ENCODE data around the gene USP22.
A peak's percentile ranks its signal among the peaks of the same experiment; 100 is the strongest.
"Not testable (repeated sequence)": the region's sequence is repeated elsewhere in the genome, so short reads cannot be mapped to it uniquely, and the experiment has no call there.

The USP22 gene

DNA sequence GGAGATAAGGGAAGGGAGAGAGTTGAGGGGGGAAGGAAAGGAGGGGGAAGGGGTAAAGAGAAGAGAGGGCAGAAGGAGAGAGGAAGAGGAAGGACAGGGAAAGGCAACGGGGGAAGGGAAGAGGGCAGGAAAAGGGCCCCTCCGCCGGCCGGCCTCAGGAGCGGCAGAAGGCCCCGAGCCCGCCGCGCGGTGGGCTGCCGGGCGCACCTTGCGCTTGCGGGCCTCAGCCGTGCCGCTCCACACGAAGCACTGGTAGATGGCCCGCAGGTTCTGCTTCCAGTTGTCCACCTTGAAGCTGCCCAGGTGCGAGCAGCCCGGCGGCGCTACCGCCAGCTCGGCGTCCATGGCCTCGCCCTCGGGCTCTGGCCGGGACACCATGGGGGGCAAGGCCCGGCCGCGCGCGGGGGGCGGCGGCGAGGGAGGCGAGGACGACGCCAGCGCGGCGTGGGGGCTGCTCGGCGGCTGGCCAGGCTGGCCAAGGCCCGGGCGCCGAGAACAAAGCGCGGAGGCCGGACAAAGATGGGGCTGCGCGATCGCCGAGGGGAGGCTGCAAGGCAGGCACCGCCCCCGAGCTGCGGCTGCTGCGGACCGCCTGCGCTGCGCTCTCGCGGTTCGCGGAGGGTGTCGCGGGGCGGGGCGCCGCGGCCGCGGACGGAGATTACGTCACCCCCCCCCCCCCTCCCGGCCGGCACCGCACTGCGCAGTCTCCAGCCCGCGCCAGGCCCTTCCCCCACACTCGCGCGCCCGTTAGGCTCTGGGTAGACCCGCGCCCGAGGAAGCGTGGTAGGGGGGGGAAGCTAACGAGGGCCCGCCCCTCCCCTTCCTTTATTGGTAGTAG lies at the start of gene USP22:
Gene USP22, minus strand, starts transcription at position 554 of the 838 bp plus-strand sequence. Its CDS starts 176 bp downstream, at position 378.
- DNase-seq (ENCODE audit: low spot score) = peak; percentile 68

GRCh38 chr17:21090902-21091618 lies 48.2 kb upstream of the USP22 start:
- no peak for DNase-seq (ENCODE audit: low spot score)

DNA sequence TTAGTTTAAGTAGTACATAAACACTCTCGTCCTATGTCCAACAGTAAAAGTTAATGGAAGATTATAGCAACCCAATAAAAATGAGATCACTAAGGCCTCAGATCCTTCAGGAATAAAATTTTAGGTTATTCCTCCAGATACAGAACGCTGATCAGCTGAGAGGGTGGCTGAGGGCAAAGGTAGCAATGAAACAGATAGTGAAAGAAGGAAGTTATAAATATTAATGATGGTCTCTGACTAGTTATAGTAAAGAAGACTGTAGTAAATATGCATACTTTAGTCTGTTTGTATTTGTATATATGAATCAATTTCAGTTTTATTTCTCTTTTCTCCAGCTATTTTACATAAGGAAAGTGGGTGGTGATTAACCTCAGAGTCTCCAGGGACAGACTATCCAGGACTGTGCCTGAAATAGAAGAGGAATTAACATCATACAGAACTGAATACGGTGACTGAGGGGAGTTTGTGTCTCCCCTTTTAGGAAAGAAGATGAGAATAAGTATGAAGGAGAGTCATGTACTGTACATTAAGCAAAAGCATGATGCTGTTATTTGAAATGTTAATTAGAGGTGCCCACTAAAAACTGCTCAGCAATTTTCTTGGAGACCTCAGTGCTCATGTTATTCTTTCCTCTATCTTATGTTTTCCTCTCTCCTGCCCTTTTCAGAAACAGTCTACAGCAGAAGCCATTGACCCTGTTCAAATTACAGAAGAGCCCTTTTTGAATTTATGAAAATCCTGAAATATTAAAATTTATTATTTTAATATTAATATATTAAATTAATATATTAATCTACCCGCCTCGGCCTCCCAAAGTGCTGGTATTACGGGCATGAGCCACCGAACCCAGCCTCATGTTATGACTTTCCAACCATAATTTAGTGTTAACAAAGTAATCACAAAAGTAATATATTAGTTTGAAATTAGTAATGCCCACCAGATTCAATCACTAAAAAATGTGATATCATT lies 47.4 kb upstream of the USP22 start:
- DNase-seq (ENCODE audit: low spot score) = no peak

DNA sequence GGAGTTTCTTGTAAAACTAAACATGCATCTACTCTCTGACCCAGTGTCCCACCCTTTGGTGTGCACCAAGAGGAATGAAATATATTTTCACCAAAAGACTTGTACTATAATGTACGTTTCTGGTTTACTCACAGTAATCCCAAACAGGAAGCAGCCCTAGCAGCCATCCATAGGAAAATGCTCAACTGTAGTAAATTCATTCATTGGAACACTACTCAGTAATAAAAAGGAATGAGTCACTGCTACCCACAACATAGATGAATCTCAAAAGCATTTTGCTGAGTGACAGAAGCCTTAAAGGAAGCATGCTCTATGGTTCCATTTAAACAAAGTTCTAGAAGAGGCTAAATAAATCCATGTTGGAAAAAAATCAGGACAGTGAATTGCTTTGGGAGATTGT lies 46.3 kb upstream of the USP22 start:
- no peak for DNase-seq (ENCODE audit: low spot score)

- no peak for DNase-seq (ENCODE audit: low spot score)
These were observed 42.9 kb upstream of the USP22 start for GRCh38 chr17:21085707-21086106.

DNA sequence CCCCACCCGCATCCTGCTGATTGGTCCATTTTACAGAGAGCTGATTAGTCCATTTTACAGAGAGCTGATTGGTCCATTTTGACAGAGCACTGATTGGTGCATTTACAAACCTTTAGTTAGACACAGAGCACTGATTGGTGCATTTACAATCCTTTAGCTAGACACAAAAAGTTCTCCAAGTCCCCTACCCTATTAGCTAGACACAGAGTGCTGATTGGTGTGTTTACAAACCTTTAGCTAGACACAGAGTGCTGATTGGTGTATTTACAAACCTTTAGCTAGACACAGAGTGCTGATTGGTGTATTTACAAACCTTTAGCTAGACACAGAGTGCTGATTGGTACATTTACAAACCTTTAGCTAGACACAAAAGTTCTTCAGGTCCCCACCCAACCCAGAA lies 42.5 kb upstream of the USP22 start:
- not testable (repeated sequence) for DNase-seq (ENCODE audit: low spot score)

- no peak for DNase-seq (ENCODE audit: low spot score)
These were observed 39.2 kb upstream of the USP22 start for GRCh38 chr17:21082001-21082436.

- no peak for DNase-seq (ENCODE audit: low spot score)
These were observed 36.4 kb upstream of the USP22 start for GRCh38 chr17:21079196-21079595.

DNA sequence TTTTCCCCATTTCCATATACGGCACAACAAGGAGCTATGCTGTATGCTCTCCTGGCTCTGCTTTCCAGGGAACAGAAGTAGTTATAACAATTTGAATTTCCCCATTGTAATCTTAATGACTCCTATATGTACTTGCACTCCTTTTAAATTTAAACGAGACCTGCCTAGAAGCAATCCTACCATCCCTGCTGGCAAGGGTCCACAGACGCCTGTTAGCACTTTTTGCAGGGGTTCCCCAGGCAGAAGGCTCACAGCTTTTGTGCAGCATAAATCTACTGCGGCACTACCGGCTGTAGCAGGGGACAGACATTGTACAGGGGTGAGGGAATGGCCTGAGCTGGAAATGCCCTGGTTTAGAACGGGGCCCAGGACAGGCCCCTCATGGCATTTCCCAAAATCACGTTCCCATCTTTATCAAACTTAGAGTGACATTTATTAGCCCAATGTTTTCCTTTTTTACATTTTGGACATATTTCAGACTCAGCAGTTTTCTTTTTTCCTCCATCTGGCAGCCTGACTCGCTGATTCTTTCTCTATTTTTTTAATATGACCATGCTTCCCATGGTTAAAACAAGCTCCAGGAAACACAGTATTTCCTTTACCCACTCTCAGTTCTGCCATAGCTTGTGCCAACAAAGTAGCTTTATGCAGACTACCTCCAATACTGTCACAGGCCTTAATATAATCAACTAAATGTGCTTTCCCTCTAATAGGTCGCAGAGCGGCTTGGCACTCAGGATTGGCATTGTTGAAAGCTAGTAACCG lies 35.4 kb upstream of the USP22 start:
- DNase-seq (ENCODE audit: low spot score) = no peak

GRCh38 chr17:21077281-21077680 lies 34.5 kb upstream of the USP22 start:
- DNase-seq (ENCODE audit: low spot score) = no peak

DNA sequence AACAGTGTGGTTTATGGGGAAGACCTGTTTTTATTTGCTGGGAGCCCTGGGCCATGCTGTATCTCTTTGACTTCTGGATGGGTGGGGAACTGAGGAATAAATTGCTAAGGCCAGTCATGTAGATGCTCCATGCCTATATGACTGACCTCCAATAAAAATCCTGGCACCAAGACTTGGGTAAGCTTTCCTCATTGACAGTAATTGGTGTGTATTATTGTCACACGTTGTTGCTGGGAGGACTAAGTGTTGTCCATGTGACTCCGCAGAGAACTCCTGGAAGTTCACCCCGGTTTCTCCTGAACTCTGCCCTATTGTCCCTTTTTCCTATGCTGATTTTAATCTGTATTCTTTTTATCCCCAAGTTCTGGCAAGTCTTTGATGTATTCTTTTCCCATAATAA lies 33.4 kb upstream of the USP22 start:
- no peak for DNase-seq (ENCODE audit: low spot score)

DNA sequence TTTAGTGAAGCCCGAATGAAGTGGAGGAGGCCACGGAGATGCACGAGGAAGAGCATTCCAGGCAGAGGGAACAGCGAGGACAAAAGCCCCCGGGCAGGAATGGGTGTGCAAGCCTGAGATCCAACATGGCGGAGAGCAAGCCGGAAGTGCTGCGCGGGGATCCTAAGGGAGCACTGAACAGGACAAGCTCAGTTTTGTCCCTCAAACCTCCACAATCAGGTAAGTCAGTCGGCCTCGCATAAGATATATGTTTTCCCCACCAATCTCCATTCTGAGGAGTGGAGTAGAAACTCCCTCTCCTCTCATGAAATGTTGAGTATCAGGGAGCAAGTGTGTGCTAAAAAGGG lies 32.9 kb upstream of the USP22 start:
- DNase-seq (ENCODE audit: low spot score) = no peak

DNA sequence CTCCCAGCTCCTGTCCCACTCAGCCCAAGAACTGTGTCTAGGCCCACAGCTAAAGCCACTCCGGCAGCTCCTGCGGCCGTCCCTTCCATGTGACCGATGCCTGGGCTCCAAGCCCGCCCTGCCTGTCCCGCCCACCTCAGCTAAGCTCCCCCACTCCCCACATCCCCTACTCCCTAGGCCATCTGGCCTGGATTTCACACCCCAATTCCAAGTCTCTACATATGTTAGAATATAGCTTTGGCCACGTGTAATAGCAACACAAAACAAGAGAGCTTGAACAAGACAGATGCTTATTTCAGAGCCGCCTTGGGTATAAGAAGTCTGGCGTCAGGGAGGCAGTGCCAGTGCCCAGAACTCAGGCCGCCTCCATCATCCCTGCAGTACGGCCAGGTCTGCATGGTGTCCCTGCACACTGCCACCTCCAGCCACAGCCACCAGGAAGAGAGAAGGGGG lies 30.0 kb upstream of the USP22 start:
- no peak for DNase-seq (ENCODE audit: low spot score)

GRCh38 chr17:21066394-21066793 lies 23.6 kb upstream of the USP22 start:
- DNase-seq (ENCODE audit: low spot score) = no peak

DNA sequence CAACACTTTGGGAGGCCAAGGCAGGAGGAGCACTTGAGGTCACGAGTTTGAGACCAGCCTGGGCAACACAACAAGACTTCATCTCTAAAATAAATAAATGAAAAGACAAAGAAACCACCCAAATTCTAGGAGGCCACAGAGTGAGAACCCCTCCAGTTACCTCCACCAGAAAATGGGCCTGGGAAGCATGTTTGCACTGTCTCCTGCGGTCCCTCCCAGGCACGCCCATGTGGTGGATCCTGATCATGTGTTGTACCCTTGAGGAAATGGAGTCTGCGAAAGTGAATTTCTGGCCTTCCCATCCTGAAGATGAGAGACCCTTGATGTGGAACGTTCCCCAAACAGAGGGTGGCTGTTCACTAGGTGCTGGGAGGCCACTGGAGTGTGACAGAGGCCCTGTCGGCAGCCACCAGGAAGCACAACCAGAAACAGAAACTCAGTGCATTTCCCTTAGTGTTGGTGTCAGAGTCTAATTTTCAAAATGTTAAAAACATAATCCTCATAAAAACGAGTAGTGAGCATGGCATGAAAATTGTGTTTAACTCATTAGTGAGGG lies 19.2 kb upstream of the USP22 start:
- DNase-seq (ENCODE audit: low spot score) = no peak

GRCh38 chr17:21061158-21061835 lies 18.5 kb upstream of the USP22 start:
- no peak for DNase-seq (ENCODE audit: low spot score)

DNA sequence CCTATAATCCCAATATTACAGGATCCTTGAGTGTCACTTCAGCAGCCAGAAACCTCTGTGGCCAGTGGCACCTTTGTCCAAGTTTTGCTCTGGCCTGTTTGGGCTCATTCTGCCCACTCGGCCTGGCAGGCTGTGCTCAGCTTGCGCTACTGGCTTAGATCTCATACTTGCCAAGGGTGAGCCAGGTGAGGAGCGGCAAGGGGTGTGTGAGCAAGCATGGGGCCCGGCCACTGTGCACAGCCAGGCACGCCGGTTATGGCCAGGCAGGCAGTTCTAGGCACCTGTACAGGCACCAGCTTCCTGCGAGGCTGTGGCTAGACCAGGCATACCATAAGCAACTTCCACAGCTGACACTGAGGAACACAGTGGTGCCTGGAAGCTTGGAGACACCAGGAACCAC lies 16.9 kb upstream of the USP22 start:
- DNase-seq (ENCODE audit: low spot score) = no peak

- no peak for DNase-seq (ENCODE audit: low spot score)
These were observed 15.5 kb upstream of the USP22 start for GRCh38 chr17:21058098-21058893.

DNA sequence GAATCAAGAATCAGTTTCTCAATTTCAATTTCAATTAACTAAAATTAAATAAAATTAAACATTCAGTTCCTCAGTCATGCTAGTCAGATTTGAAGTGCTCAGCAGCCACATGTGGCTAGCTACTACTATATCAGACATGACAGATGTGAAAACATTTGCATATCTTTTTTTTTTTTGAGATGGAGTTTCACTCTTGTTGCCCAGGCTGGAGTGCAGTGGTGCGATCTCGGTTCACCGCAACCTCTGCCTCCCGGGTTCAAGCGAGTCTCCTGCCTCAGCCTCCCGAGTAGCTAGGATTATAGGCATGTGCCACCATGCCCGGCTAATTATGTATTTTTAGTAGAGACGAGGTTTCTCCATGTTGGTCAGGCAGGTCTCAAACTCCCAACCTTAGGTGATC lies 10.2 kb upstream of the USP22 start:
- not testable (repeated sequence) for DNase-seq (ENCODE audit: low spot score)

- DNase-seq (ENCODE audit: low spot score) = no peak
These were observed 6.6 kb upstream of the USP22 start for GRCh38 chr17:21049457-21049856.

Measured in HuH-7.5 (cell line).